Activated CD8-positive, alpha-beta memory T cell treated with anti-CD3 and anti-CD28 coated beads, Interleukin-2, amount 50 U/mL, for 4 hours (primary cell): ENCODE data around the gene NXN.
A peak's percentile ranks its signal among the peaks of the same experiment; 100 is the strongest.

ENCODE experiments used
- DNase-seq: peaks from one replicate; pipeline ENCODE4 v3.0.0-alpha.2; 2020

Gene NXN

DNA sequence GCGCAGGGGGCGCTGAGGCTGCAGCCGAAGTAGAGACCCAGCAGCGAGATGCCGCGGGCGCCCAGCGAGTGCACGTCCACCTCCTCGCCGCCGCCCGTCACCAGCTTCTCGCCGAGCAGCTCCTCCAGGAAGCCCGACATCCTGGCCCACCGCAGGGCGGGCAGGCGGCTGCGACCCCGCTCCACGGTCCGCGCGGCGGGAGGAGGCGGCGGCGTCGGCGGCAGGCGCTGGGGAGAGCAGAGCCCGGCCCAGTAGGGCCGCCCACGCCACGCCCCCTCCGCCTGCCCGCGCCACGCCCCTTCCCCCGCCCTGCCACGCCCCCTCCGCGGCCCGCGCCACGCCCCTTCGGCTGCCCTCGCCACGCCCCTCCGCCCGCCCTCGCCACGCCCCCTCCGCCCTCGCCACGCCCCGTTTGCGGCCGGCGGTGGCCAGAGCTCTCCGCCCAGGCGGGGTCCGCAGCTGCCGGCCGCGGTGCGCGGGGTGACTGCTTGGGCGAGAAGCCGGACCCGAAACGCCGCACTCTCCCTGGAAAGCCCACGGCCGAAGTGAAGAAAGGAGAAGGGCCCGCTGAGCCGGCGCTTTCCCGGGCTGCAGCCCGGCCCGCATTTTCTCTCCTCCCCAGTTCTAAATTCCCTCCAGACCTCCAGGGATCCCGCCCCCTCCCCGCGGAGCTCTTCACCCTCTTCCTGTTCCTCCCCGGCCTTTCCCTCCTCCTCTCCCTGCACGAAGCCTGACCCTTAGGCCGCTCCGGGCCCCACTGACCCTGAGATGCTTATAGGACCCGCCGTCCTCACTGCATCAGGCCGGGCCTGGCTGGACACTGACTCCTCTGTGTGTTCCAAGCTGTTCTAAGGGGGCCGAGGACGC is at the start of gene NXN:
Gene NXN, minus strand, starts transcription at position 238 of the 867 bp plus-strand sequence.
- peak; percentile 91 for DNase-seq

DNA sequence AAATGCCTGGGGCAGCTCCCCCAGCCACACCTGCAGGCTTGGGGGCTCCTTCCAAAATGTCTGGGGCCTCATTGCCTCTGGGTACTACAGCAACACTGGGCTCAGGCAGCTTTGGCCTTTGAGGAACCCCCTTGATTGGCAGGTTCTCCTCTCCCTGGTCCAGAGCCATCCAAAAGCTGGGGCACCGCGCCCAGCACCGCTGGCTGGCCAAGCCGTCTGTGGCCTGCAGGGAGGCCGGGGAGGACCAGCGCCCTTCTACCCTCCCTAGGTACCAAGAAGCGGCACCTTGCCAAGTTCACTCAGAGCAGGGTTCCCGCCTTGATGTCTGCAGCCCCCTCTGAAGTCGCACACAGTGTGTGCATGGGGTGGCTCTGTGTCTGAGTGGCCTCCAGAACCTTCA is 47.5 kb upstream of the NXN start:
- DNase-seq: no peak

DNA sequence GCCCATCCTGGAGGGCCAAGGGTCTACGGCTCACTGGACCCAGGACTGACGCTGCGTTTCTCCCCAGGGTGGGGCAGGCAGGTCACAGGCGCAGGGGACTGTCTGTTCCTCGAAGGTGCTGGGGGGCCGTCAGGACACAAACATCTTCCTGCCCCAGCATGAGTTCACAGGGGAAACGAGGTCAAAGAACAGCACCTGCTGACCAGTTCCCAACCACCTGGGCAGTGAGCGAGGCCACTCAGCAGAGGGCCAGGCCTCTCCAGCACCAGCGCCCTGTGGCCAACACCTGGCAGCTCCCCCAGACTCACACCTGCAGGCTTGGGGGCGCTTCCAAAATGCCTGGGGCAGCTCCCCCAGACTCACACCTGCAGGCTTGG is 47.0 kb upstream of the NXN start:
- DNase-seq: no peak

DNA sequence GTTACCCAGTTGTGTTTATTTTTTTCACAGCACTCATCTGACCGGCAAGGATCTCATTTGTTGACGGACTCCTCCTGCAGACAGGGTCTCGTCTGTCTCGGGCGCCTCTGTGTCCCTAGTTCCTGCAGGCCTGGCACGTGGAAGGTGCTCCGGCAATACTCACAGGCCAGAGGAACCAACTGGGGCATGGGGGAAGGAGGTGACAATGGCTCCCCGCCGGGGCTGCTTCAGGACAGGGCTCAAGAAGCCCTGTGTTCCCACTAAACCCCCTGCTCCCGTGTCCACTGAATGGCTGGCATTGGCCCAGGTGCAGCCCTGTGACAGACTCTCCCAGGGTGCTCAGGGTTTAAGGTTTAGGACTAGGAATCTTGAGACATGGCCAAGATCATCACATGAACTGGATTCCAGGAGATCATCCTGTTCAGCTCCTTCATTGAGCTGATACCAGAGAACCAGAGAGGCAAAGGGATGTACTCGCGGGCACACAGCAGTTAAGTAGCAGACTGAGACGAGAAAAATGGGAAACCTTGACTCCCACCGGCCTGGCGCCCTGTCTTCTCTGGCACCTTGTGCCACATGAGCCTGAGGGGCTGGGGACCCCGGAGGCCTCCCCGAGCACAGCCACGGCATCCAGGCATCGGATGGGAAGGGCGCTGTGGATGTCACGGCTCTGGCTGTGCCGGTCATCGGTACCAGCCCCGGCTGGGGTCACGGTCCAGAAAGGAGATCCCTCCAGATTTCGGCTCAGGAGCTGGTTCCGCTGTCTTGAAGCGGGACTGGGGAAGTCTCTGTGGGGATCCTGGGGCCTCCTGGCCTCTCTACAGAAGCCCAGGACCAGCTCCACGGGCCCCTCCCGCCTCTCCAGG is 46.4 kb upstream of the NXN start:
- no peak for DNase-seq

DNA sequence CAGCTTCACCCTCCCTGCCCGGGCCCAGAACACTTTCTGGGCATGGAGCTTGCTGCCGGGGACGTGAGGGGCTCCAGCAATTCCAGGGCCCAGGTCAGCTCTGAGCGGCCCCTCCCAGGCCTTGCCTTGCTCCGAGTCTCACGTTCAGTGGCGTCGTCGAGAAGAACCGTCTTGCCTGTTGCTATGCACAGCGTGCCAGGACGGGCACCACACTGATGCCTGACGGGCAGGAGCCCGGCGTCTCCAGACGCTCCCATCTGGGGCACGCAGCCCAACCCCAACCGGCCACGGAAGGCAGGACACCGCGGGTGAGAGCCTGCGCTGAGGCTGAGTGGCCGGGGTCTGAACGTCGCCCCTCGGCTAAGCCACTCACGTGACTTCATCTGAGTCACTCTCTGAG is 44.5 kb upstream of the NXN start:
- no peak for DNase-seq

DNA sequence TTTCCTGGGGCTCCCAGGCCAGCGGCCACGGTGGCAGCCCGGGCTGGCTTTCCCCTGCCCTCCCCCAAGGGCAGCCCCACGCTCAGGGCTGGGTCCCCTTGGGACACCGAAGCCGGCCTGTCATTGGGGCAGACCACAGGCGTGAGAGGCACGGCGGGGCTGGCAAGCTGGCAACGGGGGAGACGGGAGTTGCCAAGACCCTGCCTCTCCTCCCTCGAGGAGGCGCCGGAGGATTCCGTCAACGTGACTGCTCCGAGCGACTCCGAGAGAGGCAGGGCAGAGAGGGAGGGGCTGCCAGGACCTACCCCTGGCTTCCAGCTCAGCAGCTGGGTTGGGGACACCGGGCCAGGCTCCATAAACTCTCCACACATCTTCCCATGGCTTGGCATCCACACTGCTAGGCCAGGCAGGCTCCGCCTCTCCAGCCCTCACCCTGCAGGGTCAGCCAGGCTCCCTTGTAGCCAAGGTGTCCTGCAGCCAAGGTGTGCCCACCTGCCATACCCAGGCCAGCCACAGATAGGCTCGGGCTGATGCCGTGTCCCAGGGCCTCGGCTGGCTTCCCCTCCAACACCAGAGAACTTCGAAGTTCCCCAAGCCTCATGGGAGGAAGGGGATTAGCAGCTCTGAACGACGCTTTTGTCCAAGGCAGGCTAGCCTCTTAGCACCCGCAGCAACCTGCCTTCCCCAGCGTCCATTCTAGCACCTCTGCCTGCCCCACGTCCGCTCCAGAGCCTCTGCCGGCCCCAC is 42.9 kb upstream of the NXN start:
- no peak for DNase-seq

DNA sequence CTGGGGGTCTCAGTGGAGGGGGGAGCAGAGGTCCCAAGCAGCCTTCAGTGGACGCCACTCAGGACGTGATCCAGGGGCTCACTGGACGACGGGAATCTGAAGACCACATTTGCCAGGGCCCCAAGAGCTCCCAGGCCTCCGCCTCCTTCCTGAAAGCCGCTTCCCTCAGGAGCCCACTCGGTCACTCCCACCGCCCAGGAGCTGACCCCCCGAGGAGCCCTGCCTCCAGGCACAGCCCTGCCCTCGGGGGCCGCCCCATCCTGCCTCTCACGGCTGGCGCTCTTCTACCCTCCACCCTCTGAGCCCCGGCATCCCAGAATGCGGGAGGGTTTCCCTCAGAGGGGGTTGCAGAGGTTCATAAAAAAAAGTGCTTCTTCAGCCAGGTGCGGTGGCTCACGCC is 41.6 kb upstream of the NXN start:
- DNase-seq: no peak

DNA sequence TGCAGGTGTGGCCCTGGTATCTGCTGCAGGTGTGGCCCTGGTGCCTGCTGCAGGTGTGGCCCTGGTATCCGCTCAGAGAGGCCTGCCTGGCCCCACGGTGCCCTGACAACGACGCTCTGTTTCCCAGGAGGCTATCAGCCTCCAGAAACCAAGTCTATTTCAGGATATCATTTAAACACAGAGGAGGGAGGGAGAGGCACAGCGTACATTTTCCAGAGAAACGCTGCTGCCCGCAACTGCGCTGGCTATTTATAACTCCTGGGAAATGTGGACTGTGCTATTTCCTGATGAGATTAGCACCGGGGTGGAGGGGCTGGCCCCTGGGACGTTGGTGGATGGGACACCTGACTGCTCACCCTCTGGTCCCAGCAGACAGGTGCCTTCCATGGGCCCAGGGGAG is 39.9 kb upstream of the NXN start:
- DNase-seq: no peak

DNA sequence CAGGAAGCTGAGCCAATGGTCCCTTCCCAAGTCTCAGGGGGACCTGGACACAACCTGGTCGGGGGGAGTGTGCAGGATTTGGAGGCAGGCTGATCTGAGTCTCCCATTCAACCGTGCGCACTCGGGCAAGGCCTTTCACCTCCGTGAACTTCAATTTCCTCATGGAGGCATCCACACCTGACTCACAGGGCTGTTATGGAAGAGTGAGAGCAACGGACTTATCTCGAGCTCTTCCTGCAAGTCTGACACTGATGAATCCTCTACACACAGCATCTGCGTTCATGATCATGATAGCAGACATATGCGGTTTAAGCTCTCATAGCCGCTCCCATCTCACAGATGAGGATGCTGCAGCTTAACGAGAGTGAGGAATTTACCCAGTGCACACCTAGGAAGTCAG is 39.0 kb upstream of the NXN start:
- DNase-seq: no peak

DNA sequence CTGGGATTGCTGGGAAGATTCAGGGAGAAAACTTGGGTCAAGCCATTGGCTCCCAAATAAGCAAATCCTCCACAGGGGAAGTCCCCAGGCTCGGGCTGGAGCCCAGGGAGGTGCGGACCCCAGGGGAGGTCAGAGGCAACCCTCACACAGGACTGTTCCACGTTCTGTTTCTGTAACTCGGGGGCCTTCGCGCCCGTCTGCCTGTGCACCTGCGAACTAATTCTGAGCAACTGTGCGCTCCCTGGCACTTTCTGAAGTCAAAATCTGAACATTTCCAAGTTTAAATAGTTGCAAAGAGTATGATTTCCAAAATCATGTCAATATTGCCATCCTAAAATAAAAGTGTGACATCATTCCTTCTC is 34.1 kb upstream of the NXN start:
- no peak for DNase-seq

DNA sequence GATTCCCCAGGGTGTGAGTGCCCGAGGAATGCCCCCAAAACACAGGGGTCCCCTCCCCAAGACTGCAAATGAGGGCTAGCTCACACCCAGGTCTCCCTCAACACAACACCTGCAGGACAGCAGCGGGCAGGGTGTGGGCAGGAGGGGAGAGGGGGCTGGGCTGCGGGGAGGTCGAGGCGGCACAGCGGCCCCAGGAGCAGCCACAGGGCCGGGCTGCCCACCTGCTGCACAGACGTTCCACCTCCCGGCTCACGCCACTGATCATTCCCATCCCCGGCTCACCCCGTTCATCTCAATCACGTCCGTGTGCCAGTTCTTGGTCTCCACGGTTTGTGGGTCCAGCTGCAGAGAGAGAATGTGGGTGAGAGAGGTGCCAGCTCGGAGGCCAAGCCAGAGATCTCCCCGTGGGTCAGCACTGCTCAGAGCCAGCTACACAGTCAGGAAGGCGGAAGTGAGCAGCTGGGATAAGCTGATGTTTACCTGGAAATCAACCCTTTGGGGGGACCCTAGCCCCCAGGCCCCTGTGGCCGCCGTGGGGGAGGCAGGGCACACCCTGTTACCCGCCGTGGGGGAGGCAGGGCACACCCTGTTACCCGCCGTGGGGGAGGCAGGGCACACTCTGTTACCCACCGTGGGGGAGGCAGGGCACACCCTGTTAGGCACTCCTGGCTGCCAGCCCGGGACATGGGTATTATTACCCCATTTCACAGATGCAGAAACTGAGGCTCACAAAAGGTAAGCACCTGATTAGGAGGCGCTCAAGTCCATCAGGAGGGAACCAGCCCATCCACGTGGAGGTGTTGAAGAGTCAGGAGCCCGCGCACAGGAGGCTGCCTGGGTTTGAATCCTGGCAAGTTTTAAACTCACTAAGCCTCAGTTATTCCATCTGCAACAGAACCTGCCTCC is 33.5 kb upstream of the NXN start:
- DNase-seq: no peak

DNA sequence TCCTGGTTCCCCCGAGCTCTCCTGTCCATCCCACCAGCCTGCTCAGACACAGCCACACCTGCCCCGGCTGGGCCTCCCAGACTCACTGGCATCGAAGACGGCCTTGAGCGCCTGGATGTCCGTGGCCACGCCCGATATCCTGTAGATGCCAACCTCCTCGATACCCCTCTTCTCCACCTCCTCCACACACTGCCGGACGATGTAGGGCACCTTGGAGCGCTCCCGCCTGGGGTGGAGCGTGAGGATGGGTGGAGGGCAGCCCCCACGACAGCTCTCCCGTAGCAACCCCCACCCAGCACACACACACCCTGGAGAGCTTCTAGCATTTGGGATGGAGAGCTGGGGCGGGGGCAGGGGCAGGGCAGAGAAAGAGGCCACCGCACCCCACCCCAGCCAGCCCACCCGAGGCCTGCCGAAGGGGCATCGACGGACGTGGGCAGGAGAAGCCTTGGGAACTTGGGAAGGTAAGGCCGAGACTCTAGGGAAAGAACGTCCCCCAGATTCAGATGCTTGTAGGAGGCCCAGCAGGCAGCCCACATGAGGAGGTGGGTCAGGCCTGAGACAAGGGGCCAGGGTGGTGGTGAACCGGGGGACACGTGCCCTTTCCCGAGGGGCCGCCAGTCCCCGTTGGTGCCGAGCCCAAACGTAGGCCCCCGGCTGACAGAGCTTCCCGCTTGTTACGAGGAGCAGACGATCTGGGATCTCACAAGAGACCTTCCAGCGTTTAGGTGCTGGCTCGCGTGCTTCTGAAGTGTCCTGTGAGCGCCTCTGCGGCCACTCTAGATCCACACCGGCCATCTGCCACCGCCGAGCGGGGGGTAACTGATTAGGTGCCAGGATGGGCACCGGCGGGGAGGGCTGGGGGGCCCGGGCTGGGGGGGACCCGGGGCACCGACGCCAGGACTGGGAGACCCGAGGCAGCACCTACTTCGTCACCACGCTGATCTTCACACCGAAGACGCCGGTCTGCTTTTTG is 32.5 kb upstream of the NXN start:
- no peak for DNase-seq

DNA sequence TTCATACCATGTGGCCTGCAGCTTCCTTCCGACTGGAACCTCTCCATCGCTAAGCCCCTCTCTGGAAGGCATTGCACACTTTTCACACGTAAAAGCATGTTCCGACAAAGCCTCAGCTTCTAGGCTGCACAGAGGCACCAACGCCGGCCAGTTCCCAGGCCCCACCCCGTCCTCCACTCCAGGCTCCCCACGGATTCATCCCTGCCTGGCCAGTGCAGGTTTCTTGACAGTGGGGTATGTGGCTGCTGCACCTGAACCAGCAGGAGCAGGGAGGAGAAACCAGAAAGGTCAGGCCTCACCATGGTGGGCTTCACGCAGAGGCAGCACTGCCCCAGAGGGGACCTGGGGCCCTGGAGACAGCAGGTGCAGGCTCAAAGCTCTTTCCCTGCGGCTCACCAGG is 31.6 kb upstream of the NXN start:
- no peak for DNase-seq

DNA sequence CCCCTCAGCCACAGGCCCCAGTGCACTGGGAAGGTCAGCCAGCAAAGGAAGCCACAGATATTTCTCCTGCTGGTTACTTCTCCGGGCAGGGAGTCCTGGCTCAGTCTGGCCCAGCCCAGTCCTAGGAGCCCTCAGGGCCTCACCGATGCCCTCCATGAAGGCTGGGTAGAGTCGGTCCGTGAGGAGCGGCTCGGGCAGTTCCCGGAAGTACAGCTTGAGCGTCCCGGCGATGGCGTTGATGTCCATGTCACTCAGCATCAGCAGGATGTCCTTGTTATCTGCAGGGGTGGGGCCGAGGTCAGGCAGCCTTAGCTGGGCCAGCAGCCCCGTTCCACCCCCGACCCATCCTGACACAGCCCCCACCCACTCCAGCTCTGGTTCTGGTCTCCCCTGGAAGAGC is 31.0 kb upstream of the NXN start:
- DNase-seq: no peak

DNA sequence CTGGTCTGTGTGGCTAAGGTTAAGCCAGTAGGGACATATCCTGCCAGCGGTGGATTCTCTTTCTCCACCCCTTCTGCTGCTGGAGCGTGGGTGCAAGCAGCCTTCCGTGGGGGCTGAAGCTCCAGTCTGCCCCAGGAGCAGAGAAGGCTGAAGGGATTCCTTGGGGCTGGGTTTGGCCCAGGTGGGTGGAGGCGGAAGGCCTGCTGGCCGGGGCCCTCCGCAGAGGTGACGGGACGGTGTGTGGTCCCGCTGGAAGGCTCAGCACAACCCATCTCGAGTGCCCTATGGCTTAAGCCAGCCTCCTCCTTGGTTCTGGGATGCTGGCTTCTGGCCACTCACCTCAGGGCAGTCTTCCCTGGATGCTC is 30.5 kb upstream of the NXN start:
- DNase-seq: no peak

DNA sequence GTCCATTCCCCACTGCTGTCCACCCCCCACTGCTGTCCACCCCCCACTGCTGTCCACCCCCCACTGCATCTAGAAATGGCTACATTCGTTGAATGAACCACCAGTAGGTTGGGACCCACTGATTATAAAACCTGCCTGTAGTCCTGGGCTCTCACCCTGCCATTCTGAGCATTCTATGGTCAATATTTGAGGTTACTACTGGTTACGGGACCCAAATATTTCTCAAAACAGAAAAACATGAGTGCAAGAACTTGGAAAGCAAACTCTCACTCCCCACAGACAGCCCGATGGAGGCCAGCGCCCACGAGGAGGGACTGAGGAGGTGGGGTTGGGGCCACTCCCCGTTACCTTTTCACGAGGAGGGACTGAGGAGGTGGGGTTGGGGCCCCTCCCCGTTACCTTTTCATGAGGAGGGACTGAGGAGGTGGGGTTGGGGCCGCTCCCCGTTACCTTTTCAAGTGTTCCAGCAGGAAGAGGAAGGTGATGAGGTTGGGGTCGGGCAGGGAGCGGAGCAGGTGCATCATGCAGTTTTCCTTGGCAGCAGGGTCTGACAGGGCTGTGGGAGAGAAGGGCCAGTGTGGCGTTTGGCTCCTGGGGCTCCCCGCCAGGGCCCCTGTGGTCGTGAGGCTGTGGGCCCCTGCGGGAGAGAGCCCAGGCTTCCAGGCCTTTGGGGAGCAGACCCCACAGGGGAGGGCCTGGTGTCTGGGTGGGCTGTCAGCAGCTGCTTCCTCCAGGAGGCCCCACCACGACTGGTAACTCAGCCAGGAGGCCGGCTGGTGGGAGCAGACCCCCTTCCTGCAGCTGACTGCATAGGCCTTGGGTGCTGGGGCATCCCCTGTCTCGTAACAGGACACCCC is 29.9 kb upstream of the NXN start:
- no peak for DNase-seq

DNA sequence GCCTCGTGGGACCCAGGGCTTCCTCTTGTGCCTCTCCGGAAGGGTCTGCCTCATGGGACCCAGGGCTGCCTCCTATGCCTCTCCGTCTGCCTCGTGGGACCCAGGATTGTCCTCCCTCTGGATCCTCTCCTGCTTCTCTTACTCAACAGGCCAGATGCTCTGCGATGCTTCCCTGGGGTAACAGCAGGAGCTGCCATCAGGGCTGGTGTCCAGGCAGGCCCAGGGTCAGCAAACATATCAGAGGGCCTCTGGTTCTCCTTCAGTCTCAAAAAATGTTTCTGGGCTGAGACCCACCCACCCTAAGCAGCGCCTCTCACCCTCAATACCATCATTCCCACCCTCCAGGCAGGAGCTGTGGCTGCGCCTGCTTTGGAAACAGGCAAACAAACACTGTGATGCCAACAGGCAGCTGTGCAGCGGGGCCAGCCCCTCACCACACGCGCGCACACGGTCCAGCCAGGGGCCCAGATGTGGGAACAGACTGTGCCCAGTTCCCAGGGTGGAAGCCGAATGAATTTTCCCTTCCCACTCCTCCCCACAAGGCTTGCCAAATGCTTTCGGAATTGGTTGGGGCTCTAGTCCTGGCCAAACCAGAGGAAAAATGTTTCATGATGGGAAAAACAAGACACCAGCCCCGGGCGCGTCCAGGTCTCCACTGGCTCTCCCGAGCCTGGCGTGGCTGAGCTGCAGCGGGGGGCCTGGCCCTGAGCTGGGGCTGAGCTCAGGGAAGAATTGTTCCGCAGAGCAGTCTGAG is 28.6 kb upstream of the NXN start:
- DNase-seq: no peak

DNA sequence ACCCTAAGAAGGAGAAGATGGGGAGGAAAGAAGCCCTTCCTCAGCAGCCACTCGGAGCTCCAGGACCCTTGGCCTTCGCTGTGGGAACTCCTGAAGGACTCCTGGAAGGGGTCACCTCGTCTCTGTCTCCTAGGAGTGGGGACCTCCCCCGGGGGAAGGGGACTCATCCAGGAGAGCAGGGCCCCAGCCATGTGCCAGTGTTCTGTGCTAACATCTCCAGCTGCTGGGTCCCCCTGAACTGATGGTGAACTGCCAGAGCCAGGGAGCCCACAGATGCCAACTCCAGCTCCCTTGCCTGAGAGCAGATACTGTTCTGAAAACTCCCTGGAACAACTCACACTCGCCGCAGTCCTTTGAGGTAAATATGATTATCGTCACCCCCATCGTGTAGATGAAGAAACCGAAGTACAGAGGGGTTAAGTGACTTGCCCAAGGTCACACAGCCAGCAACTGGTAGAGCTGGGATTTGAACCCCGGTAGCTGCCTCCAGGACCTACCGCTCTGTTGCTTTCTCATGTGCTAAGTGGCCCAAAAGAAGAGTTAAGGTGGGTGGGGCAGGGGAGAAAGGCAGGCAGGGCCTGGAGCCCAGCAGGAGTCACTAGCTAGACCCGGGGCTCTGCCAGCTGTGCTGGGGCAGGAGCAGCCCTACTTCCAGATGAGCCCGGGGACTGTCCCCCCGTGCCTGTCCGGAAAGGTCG is 27.9 kb upstream of the NXN start:
- no peak for DNase-seq

DNA sequence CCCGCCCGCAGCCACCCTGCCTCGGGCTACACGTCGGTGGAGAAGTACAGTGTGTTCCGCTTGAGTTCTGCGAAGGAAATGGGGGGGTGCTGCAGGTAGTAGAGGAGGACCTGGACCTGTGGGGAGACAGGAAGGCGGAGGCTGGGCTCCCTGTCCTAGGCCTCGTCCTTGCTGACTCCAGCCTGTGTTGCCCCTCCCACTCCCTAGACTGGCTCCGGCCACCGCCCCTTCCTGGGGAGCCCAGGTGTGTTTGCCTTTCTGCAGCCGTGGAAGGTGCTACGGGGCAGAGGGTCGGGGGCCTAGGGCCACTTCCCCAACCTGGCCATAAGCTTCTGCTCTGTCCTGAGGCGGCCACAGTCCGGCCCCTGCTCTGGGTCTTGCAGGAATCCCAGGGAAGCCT is 26.5 kb upstream of the NXN start:
- no peak for DNase-seq
